Endothelial cell of hepatic sinusoid (primary cell): ENCODE results near the gene TOP1.

Source experiments
- in situ Hi-C: cut with HindIII; loops from 2 replicates; pipeline ENCODE4 v1.10.0; 2017; ENCODE audit warnings: low sequenced_read_pairs

Gene TOP1

GRCh38 chr20:41054070-41054846, 25.6 kb downstream of the TOP1 start:
- in situ Hi-C loops, result no loop called here

- in situ Hi-C loops, result no loop called here
Measured at GRCh38 chr20:41054847-41055230, 26.2 kb downstream of the TOP1 start.

DNA sequence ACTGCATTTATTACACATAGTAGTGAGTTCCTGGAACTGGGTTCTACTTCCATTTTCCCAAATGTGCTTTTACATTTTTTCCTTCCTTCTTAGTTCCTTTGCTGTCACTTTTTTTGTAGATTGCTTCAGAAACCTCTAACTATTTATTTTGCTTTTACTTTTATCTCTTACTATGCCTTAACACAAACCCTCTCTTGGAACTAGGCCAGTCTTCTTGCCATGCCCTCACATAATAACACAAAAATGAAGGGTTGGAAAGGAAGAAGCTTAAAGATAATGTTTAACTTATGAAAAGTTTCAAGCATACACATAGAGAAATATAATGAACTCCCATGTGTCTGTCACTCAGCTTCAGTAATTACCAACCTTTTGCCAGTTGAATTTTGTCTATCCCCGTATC, 27.1 kb downstream of the TOP1 start:
- in situ Hi-C loops, result no loop called here

GRCh38 chr20:41057999-41058673, 29.5 kb downstream of the TOP1 start:
- in situ Hi-C loops, result no loop called here

DNA sequence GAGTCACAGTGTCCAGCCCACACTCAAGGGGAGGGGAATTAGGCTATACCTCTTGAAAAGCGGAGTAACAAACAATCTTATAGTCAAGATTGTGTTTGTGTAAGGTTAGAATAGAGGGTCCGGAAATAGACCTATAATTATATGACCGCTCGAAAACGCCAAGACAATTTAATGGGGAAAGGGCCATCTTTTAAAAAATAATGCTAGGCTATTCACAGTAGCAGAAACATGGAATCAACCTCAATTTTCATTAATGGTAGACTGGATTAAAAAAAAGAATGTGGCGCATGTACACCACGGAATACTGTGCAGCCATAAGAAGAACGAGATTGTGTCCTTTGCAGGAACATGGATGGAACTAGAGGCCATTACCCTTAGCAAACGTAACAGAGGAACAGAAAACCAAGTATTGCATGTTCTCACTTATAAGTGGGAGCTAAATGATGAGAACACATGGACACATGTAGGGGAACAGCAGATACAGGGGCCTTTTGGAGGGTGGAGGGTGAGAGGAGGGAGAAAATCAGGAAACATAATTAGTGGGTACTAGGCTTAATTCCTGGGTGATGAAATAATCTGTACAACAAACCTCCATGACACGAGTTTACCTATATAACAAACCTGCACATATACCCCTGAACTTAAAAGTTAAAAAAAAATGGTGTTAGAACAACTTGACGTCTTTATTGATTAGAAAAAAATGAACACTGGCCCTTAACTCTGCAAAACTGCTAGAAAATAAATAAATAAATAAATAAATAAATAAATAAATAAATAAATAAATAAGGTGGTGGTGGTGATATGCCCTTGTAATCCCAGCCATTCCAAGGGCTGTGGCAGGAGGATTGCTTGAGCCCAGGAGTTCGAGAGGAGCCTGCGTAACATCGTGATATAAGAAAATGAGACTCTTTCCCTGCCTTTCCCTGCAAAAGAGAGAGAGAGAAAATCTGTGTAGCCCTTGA, 30.3 kb downstream of the TOP1 start:
- in situ Hi-C loops, result no loop called here

GRCh38 chr20:41061155-41061554, 32.5 kb downstream of the TOP1 start:
- in situ Hi-C loops, result no loop called here

GRCh38 chr20:41063442-41063841, 34.8 kb downstream of the TOP1 start:
- in situ Hi-C loops, result no loop called here

DNA sequence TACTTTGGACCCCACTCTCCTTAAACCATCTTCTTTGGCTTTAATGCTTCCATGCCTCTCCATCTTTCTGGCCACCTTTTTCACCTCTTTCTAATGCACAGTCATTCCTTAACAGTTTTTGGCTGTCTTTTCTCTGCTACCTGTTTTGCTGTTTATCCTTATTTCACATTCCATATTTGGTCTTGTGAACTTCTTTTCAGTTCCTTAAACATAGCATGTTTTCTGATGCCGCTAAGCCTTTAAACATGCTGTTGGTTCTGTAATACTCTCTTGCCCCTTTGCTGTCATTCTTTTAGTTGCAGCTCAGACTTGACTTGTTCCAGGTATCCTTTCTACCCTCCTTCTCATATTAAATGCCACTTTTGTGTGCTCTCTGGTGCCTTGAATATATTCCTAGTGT, 35.8 kb downstream of the TOP1 start:
- in situ Hi-C loops, result no loop called here

- in situ Hi-C loops, result no loop called here
Measured at GRCh38 chr20:41065716-41066115, 37.1 kb downstream of the TOP1 start.

GRCh38 chr20:41068806-41069205, 40.2 kb downstream of the TOP1 start:
- in situ Hi-C loops, result no loop called here

- in situ Hi-C loops, result no loop called here
Measured at GRCh38 chr20:41072190-41072863, 43.7 kb downstream of the TOP1 start.

DNA sequence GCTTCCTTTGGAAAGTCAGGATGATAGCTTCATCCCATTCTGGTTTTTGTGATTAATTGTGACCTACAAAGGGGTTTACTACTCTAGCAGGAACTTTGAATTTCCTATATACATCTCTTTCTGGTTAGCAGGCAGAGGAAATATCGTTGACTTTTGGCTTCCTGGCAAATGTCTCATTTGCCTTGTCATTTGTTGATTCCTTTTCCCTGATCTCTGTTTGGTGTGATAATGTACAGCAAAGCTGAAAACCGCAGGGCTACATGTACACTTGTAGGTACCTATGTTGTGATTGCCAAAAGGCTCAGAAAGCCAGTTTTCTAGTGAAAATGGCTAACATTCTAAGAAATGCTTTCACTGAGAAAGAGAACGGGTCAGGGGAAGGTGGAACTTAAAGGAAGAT, 44.3 kb downstream of the TOP1 start:
- in situ Hi-C loops, result no loop called here

DNA sequence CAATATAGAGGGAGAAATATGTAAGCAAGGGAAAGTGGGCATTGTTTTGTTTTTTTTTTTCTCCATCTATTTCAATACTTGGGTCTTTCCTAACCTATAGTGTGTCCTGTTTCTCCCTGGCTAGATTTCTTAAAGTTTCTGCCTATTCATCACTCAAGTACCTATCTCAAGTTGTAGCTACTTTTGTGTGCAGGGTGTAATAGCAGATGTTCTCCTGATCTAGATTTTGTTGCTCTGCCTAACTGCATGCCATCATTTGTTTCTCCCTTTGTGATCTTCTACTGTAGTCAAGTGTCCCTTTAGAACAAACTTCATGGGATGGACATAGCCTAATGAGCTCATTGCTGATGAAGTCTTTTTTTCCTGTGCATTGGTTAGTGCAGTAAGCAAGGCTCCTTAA, 45.8 kb downstream of the TOP1 start:
- in situ Hi-C loops, result no loop called here

DNA sequence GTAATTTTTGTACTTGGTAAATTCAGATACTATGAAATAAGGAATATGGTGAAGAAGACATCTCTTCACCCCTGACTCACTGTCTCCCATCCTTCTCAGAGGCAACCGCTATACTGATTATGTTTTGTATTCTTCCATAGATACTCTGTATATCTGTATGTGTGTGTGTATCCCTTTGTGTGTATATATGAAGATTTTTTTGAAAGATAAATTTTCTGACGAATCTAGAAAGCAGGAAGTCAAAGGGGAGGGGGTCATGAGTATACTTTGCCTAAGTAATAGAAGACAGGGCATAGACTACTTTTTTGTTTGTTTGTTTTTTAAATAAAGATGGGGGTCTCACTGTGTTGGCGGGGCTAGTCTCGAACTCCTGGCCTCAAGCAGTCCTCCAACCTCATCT, 48.2 kb downstream of the TOP1 start:
- in situ Hi-C loops, result no loop called here

- in situ Hi-C loops, result no loop called here
Measured at GRCh38 chr20:41078329-41078728, 49.7 kb downstream of the TOP1 start.

DNA sequence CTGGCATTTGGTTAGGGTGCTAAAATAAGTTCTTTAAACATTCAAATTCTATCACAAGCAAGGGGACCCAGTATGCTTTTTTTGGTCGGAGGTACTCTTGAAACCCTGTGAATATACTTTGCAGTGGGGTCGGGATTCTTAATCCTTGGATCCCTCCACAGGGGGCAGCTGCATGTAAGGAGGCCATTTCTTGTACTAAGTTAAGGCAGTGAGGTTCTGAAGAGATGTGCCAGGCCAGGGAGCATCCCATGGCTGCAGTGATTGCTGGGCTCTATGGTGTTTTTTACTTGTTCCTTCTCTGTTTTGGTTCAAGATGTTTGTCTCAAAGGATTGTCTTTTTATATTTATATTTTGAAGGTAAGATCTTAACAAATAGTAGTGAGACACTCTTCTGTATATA, 50.4 kb downstream of the TOP1 start:
- in situ Hi-C loops, result no loop called here

- in situ Hi-C loops, result loop anchor here (5.0 kb wide), 1 partner anchor 94 kb away; no protein-coding TSS in a partner anchor
Measured at GRCh38 chr20:41080866-41081265, 52.2 kb downstream of the TOP1 start.

GRCh38 chr20:41081276-41081814, 52.7 kb downstream of the TOP1 start:
- in situ Hi-C loops, result loop anchor here (5.0 kb wide), 1 partner anchor 94 kb away; no protein-coding TSS in a partner anchor

DNA sequence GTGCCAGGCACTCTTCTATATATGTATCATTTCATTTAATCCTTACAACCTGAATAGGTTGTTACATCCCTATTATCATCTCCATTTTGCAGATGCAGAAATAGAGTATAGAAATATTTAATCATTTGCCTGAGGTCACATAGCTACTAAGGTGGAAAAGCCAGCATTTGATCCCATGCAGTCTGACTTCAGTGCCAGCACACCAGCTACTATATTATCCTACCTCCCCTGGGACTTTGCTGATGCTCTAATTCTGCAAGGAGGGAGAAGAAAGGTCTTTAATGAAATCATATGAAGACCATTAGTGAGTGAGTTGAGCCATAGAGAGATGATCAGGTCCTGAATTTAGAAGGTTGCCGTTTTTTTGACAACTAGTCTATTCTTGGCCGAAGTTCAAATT, 53.7 kb downstream of the TOP1 start:
- in situ Hi-C loops, result loop anchor here (5.0 kb wide), 1 partner anchor 95 kb away; no protein-coding TSS in a partner anchor

DNA sequence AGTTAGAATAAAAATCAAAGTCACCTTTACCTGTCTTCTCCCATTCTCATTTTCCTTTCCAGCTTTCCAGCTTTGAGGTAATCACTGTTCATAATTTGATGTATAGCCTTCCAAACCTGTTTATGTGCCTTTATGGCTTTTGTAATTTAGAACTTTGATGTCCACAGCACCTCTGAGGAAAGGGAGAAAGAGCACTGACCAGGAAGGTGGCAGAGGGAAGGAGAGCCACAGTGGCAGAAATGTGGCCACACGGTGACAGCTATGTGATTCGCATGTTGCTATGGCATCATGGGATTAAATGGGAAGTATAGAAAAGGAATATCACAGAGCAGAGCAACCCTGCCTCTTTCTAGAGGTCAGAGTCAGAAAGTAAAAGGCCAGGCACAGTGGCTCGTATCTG, 57.0 kb downstream of the TOP1 start:
- in situ Hi-C loops, result no loop called here
